GM19240 (cell line): ENCODE results near the gene CBX8.

Experiments used
- DNase-seq: peaks from one replicate; pipeline ENCODE4 v3.0.0; 2011; ENCODE audit warnings: low spot score; ENCODE audit not compliant: insufficient read length

CBX8 gene

DNA sequence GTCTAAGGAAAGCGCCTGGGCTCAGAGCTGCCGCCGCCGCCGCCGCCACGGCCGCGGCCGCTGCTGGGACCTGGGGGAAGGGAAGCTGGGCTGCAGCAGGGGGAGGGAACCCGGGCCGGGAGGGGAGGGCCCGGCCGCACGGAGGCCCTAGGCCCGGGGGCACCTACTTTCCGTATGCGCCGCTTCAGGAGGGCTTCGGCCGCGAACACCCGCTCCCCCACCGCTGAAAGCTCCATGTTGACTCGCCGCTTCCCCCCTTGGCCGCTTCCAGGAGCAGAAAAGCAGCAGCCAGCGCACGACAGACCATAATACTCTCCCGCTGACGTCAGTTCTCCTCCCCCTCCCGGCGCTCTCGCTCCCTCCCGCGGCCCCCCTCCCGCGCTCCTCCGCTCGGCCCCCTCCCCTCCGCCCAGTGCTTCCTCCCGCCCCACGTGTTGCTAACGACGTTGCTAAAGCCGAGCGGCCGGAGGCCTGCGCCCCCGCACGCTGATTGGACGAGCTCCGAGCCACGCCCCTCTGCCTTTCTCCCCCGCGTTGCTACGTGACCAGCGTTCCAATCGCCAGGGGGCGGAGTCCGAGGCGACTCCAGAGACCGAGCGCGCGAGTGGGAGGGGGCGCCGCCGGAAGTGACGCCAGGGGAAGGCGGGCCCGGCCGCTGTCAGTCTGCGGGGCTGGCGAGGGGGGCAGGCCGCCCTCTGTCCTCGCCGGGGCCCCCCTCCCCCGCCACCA lies at the start of gene CBX8:
TSS of gene CBX8 (minus strand) at position 315 of the 729 bp plus-strand sequence. CDS start at position 236, 79 bp downstream.
- DNase-seq: peak; percentile 100

DNA sequence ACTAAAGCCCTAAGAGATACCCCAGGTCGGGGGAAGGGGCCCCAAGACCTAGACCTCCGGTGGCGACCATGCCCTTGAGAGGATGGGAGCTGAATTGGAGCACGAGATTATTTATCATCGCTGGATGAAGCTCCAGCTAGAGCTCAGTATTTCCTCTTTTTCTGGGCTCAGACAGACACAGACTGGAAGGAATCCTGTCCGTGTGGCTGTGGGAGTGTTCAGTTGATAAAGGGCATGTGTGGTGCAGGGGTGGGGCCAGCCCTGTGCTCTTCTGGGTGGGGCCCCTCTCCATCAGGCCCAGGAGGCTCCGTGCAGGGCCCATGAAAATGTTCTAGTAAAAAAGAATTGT lies 48.7 kb upstream of the CBX8 start:
- DNase-seq: no peak

DNA sequence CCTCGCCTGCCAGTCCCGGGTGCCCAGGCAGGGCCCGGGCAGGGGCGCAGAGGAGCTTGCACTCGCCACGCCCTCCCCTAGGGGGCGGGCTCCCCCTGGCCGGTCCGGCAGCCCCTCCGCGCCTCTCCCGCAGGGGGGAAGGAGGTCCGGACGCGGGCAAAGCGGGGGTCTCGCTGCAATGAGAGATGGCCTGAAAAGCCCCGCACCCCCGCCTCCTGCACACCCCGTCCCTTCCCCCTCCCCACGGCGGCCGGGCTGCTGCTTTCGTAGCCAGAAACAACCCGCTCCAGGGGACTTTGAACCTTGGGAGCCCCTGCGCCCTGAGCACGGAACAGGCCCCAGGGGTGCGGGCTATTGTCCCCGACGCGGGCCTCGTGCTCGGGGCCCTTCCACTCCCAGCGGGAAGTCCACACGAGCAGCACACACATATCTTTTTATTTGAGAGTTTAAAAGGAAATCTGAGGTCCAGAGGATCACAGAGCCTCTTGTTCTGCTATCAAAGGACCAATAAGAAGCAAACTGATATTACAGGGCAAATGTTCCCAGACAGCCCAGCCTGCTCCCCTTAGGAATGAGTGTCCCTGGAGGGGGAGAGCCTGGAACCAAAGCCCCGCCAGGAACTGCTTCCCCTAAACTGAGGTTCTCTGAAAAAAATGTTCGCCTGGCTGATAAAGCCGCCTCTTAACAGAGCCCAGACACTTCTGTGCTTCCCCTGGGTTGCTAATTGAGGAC lies 48.2 kb upstream of the CBX8 start:
- DNase-seq: peak; percentile 60

DNA sequence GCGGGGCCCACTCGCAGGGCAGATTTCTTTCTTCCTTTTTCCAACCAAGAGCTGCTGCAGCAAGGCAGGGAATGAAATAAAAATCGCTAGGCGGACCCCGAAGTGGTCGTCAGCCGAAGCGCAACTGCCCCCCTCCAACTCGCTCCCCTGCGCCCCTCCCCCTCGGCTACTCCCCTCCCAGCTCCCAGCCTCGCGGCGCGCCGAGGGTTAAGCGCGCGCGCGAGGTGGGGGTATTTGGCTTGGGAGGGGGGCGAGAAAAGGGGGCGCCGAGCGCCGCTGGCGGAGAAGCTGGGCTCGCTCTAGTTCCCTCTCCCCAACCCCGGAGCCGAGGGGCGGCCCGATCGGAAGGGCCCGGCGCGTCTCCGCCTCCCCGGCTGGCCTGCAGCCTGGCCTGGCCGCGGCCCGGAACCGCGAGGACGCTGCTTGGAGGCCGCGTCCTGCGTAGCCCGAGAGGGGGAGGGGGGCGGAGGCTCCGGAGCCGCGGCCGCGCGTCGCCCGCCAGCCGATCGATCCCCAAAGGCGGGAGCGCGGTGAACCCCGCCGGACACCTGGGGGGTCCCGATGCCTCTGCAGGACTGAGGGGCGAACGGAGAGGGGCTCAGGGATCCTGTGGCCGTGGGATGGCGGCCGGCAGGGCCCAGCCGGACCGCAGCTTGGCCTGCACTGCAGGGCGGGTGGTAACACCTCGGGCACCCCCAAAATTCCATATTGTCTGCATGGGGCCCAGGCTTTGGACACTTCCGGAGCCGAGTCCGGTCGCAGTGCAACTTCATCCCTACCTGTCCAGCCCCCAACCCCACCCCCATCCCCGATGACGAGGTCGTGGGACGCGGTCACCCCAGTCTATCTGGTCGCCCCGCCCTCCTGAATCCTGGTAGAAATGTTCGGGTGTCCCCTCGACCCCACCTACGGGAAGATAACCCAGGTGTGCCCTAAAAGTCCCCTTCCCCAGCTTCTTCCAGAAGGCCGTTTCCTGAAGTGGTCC lies 47.2 kb upstream of the CBX8 start:
- no peak for DNase-seq

DNA sequence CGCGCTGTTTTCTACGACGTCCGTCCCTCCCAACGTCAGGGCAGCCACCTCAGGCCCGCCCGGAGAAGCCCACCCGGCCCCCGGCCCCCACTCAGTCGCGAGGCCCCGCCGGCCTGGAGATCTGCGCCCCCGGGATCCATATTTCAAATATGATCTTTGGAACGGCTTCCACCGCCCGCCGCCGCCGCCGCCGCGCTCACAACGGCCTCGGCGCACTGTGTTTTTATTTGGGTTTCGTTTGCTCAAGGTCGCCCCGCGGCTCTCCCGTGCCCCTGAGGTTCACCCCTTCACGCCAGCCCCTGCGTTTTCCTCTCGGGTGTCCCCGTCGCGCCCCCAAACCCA lies 46.6 kb upstream of the CBX8 start:
- DNase-seq: no peak

DNA sequence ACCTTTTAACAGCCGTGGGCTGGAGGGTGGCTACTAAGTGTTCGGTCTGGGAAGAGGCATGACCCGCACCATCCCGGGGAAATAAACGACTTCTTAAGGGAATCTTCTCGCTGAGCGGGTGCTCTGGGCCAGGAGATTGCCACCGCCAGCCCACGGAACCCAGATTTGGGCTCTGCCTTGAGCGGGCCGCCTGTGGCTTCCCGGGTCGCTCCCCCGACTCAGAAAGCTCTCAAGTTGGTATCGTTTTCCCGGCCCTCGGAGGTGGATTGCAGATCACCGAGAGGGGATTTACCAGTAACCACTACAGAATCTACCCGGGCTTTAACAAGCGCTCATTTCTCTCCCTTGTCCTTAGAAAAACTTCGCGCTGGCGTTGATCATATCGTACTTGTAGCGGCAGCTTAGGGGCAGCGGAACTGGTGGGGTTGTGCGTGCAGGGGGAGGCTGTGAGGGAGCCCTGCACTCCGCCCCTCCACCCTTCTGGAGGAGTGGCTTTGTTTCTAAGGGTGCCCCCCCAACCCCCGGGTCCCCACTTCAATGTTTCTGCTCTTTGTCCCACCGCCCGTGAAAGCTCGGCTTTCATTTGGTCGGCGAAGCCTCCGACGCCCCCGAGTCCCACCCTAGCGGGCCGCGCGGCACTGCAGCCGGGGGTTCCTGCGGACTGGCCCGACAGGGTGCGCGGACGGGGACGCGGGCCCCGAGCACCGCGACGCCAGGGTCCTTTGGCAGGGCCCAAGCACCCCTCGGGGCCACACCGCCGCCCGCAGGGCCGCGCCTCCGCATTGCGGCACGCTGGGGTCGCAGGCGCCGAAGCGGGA lies 46.0 kb upstream of the CBX8 start:
- no peak for DNase-seq

DNA sequence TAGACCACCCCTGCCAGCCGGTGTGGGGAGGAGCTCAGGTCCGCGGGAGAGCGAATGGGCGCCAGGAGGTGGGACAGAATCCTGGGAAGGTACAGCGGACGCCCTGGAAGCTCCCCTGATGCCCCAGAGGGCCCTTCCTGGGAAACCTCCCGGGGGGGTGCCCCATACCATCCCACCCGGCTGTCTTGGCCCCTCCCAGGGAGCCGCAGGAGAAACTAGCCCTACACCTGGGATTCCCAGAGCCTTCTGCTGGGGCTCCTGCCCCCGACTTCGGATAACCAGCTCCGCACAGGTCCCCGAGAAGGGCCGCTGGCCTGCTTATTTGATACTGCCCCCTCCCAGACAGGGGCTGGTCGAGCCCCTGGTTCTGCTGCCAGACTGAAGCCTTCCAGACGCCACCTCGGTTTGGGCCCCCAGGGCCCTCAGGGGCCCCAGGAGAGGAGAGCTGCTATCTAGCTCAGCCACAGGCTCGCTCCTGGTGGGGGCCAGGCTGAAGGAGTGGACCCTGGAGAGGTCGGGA lies 45.3 kb upstream of the CBX8 start:
- no peak for DNase-seq

DNA sequence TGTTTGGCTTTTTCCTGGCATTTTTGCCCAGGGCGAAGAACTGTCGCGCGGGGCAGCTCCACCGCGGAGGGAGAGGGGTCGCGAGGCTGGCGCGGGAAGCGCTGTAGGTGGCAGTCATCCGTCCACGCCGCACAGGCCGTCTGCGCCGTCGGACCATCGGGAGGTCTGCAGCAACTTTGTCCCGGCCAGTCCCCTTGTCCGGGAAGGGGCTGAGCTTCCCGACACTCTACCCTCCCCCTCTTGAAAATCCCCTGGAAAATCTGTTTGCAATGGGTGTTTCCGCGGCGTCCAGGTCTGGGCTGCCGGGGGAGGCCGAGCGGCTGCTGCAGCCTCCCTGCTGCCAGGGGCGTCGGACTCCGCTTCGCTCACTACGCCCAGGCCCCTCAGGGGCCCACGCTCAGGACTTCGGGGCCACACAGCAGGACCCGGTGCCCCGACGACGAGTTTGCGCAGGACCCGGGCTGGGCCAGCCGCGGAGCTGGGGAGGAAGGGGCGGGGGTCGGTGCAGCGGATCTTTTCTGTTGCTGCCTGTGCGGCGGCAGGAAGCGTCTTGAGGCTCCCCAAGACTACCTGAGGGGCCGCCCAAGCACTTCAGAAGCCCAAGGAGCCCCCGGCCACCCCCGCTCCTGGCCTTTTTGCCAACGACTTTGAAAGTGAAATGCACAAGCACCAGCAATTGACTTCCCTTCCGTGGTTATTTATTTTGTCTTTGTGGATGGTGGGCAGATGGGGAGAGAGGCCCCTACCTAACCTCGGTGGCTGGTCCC lies 44.7 kb upstream of the CBX8 start:
- no peak for DNase-seq

DNA sequence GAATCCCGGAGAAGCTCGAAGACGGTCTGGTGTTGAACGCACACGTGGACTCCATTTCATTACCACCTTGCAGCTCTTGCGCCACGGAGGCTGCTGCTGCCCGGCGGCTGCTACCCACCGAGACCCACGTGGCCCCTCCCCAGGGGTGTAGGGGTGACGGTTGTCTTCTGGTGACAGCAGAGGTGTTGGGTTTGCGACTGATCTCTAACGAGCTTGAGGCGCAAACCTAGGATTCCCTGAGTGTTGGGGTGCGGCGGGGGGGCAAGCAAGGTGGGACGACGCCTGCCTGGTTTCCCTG lies 44.1 kb upstream of the CBX8 start:
- DNase-seq: no peak

DNA sequence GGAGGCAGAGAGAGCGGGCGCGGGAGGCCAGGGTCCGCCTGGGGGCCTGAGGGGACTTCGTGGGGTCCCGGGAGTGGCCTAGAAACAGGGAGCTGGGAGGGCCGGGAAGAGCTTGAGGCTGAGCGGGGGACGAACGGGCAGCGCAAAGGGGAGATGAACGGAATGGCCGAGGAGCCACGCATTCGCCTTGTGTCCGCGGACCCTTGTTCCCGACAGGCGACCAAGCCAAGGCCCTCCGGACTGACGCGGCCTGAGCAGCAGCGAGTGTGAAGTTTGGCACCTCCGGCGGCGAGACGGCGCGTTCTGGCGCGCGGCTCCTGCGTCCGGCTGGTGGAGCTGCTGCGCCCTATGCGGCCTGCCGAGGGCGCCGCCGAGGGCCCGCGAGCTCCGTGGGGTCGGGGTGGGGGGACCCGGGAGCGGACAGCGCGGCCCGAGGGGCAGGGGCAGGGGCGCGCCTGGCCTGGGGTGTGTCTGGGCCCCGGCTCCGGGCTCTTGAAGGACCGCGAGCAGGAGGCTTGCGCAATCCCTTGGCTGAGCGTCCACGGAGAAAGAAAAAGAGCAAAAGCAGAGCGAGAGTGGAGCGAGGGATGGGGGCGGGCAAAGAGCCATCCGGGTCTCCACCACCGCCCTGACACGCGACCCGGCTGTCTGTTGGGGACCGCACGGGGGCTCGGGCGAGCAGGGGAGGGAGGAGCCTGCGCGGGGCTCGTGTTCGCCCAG lies 43.6 kb upstream of the CBX8 start:
- DNase-seq: no peak

DNA sequence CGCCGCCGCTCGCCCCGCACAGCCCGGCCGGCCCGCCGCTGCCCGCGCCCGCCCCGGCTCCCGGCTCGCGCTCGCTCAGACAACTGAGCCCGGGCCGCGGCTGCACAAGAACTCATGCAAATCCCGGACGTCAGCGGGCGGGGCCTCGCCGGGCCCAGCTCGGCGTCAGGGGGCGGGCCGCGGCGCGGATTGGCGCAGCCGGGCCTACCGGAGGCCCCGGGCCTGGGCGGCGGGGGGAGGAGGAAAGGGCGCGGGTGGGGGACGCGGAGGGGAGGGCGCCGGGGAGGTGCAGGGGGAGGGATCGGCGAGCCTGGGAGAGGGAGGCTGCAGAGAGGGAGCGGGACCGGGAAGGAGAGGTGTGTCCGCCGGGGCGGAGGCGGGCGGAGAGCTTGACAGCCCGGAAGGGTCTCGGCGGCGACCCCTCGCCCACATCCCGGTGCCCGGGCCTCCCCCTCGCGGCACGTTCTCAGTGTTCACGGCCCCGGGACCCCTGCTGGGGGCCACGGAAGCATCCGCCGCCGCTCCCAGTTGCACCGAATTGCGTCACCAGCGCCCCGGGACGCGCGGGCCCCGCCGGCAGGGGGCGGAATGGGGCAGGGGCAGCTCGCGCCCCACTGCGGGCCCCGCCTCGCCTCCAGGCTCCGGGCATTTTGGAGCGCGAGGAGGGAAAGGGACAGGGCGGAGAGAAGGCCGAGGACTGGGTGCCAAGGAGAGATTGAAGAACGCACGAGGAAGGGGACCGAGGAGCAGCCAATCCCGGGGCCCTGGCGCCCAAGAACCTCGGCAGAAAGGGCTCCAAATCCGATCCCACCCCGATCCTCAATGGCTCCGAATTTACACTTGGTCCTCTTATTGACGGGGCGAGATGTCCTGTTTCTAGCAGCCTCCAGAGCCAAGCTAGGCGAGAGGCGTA lies 42.7 kb upstream of the CBX8 start, which contains the start of gene CBX4:
TSS of gene CBX4 (minus strand) at position 85 of the 913 bp plus-strand sequence. CDS start 189 bp downstream, outside the sequence.
- peak; percentile 95 for DNase-seq

DNA sequence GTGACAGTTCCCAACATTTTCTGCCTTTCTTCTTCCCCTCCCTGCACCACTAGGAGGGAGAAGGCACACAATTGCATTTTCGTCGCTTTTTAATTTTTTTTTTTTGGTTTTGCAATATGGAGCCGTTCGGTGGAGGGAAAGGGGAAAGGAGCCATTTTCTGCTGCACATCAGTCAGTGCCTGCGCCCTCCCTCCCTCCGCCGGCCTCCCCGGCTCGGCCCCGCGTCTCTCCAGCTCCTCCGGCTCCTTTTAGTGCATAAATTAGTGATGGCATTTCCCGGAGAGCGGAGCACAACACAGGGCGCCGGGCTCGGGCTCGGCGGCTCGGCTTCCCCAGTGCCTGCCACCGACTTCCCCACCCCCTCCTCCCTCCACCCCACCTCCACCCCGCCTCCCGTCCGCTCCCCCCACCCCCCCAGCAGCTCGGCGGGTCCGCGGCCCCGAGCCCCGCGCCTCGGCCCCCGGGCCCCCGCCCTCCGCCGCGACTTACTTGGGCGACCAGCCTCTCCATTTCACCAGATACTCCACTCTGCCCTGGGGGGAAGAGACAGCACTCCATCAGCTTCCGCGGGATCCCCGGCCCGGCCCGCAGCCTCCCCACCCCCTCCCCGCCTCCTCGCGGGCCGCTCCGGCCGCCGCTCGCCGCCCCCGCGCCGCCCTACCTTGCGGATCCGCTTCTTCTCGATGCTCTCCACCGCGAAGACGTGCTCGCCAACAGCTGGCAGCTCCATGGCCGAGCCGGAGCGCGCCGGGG lies 41.8 kb upstream of the CBX8 start:
- DNase-seq: no peak

DNA sequence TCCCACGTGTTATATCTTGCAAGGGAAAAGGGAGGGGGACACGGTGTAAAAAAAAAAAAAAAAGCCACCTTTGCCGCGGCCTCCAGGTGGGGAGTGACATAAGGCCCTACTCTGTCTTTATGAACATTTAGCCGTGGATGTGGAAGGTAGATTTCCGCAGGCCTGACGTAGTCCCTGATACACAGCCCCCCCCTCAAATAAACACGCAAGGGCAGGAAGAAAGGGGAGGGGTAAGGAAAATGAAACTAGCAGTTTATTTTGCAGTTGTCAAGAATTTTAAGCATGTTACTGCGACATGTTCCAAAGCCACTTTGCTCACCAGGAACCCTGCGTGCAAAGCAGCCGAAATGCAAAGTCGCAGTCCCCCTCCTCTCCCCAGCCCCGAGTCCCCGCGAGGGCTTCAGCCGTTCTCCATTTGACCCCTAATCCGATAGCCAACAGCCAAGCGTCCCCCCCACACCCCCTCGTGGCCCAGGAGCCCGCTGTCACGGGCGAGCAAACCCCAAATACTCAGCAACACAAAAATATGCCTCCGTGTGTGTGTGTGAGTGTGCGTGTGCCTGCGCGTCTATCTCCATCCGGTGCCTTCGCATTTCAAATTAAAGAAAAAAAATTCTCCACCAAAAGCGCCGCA lies 41.1 kb upstream of the CBX8 start:
- no peak for DNase-seq

DNA sequence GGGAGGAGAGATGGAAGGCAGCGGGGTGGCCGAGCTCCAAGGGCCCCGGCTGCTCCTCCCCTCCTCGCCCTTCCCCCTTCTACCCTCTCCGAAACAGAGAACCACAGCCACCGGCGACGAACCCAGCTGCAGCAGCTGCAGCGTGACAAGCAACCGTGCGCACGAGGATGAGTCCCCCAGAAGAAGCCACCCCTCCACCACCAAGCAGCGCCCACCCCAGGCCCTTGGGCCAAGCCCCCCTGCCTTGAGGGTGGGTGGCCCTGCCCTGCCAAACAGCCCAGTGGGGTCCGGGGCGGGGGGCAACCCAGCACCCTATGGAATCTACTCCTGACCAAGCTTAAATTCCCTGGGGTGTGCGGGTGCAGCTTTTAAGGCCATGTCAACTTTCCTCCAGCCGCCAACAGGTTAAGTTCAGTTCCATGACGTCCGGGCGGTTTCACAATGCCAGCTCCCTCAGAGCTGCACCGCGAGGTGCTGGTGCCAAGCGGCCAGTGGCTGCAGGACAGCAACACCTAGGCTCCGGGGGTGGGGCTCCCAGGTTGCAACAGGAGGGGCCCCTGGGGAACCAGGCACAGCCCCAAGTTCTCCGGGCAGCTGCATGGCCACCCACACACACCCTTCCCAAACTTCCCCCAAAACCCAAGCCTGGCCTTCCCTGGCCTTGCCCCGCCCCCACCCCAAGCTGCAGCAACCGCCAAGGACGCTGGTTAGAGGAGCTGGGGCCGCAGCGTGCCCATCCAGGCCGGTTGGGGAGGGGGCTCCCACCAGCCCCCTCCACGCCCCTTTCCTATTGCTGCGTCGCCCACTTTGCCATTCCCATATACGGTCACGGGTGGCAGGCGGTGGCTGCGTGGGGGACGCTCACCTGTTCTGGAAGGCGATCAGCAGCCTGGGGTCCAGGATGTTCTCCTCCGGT lies 40.4 kb upstream of the CBX8 start:
- DNase-seq: peak; percentile 80

DNA sequence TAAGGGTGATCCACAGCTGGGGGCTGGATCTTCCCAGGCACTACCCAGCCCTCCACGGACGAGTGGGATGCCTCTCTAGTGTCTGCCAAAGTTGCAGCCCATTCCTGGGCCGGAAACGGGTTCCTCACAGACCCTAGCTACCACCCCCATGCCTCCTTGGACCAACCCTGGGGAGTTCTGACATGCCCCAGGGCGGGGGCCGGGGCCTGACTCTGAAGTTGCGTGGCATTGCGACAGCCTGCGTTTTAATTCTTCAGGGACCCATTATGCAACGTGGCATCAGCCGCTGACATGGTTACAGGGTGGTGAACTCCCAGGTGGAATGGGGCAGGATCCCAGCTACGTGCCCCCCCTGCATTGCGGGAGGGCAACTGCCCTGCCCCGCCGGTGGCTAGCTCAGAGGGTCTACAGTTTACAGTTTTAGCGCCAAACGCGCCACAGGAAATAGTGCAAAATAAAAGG lies 39.7 kb upstream of the CBX8 start:
- DNase-seq: no peak

DNA sequence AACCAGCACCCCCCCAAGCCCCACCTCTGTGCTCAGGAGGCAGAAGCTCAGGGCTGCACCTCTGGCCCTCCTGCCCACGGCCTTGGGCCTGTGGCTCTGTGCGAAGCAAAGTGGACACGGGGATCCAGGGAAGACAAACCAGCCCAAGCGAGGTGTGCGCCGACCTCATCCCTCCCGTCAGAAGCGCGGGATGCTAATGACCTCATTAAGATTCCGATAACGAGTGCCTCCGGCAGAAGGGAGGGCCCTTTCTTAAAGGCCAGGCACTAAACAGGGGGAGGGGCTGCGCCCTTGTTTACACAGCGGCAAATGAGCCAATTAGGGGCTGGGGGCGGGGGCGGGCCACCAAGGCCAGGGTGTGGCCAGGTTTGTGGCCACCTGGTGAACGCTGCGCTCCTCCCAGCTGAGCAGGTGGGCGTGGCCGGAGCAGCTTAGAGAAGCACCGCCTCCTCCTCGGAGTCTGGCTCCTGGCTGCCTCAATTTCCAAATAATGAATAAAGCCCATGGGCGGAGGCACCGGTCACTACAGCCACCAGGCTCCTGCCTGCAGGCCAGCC lies 39.2 kb upstream of the CBX8 start:
- DNase-seq: no peak
